HG03520 (cell line): ENCODE measurements around the gene RNU1-2.
A peak's percentile ranks its signal among the peaks of the same experiment; 100 is the strongest.
"Not testable (repeated sequence)": the region's sequence is repeated elsewhere in the genome, so short reads cannot be mapped to it uniquely, and the experiment has no call there.

ENCODE experiments used
- ATAC-seq: cut with Tn5 transposase; IDR thresholded peaks from one replicate; pipeline ENCODE4 v1.9.1; 2021; ENCODE audit warnings: mild to moderate bottlenecking, moderate library complexity; ENCODE audit not compliant: unreplicated experiment

RNU1-2 gene

GRCh38 chr1:16888860-16889816 lies 6.6 kb upstream of the RNU1-2 start:
- no peak for ATAC-seq

- not testable (repeated sequence) for ATAC-seq
These were observed 5.2 kb upstream of the RNU1-2 start for GRCh38 chr1:16890539-16891021.

GRCh38 chr1:16891057-16891456 lies 4.7 kb upstream of the RNU1-2 start:
- not testable (repeated sequence) for ATAC-seq

- ATAC-seq, result not testable (repeated sequence)
These were observed 2.7 kb upstream of the RNU1-2 start for GRCh38 chr1:16892978-16893525.

GRCh38 chr1:16893796-16894195 lies 2.0 kb upstream of the RNU1-2 start:
- not testable (repeated sequence) for ATAC-seq

- ATAC-seq, result not testable (repeated sequence)
These were observed 1.4 kb upstream of the RNU1-2 start for GRCh38 chr1:16894338-16894737.

GRCh38 chr1:16895233-16895597 lies 565 bp upstream of the RNU1-2 start:
- not testable (repeated sequence) for ATAC-seq

- not testable (repeated sequence) for ATAC-seq
These were observed 706 bp downstream of the RNU1-2 start for GRCh38 chr1:16896316-16897055.

- ATAC-seq, result not testable (repeated sequence)
These were observed 1.9 kb downstream of the RNU1-2 start for GRCh38 chr1:16897653-16898052.

GRCh38 chr1:16898298-16898697 lies 2.5 kb downstream of the RNU1-2 start:
- ATAC-seq, result not testable (repeated sequence)

GRCh38 chr1:16899020-16899419 lies 3.2 kb downstream of the RNU1-2 start:
- ATAC-seq, result not testable (repeated sequence)

GRCh38 chr1:16900751-16901150 lies 5.0 kb downstream of the RNU1-2 start:
- no peak for ATAC-seq

- not testable (repeated sequence) for ATAC-seq
These were observed 5.6 kb downstream of the RNU1-2 start for GRCh38 chr1:16901371-16901770.

- ATAC-seq, result no peak
These were observed 7.3 kb downstream of the RNU1-2 start for GRCh38 chr1:16903054-16903453.

GRCh38 chr1:16903458-16903796 lies 7.6 kb downstream of the RNU1-2 start:
- ATAC-seq, result no peak

GRCh38 chr1:16904560-16905109 lies 8.9 kb downstream of the RNU1-2 start:
- ATAC-seq, result peak; percentile 89

- peak; percentile 53 for ATAC-seq
These were observed 9.5 kb downstream of the RNU1-2 start for GRCh38 chr1:16905110-16905867.

GRCh38 chr1:16905868-16906702 lies 10.3 kb downstream of the RNU1-2 start:
- no peak for ATAC-seq

- ATAC-seq, result no peak
These were observed 11.1 kb downstream of the RNU1-2 start for GRCh38 chr1:16906873-16907272.
